Hepatocyte (in vitro differentiated cells): ENCODE measurements around the gene WDR1.

Experiments used
- CTCF ChIP-seq: fragments of 200-600 bp; sonication (generic); IDR thresholded peaks from 2 replicates; pipeline ENCODE4 v1.5.1; 2016; ENCODE audit warnings: antibody characterized with exemption, mild to moderate bottlenecking; ENCODE audit not compliant: poor library complexity
- EZH2 ChIP-seq: fragments of 200-600 bp; sonication (generic); IDR thresholded peaks from 2 replicates; pipeline ENCODE4 v1.6.1; 2016; ENCODE audit warnings: antibody characterized with exemption, mild to moderate bottlenecking, borderline replicate concordance

- TF ChIP-seq CTCF (no peak), EZH2 (no peak)
Measured at GRCh38 chr4:10077483-10078335, 38.9 kb downstream of the WDR1 start.
